MCF 10A (cell line): ENCODE results near the gene ETV4. TPM values are rescaled to one million over a fixed set of nuclear protein-coding genes. Genes with fewer than 3 reads are reported as not detected.

Experiments used
- BruUV-seq: library from RNA; stranded (reverse); fragments of 400-500 nt; replicated peaks from 2 replicates; lab custom pipeline; 2021; lab: Mats Ljungman, UMichigan
- CTCF ChIA-PET: fragments of 300-600 bp; sonication (Branson Sonifier 250); formaldehyde crosslinking; extraction: SDS; loops from one replicate; lab custom pipeline; 2021; ENCODE audit warnings: antibody characterized with exemption, inconsistent platforms; lab: Yijun Ruan, JAX
- POLR2A ChIA-PET: fragments of 300-600, 350-650 bp; sonication (Branson Sonifier 250); formaldehyde crosslinking; extraction: SDS; loops from one replicate; lab custom pipeline; 2020; ENCODE audit warnings: antibody characterized with exemption, inconsistent platforms; lab: Yijun Ruan, JAX
- DNase-seq: peaks from one replicate; pipeline ENCODE4 v3.0.0-alpha.2; 2018; ENCODE audit not compliant: unreplicated experiment
- H3K27ac Mint-ChIP-seq: one replicate; pipeline ENCODE4 v1.8.0; 2022; ENCODE audit warnings: mild to moderate bottlenecking, low read depth, mixed read lengths; ENCODE audit not compliant: unreplicated experiment
- H3K27me3 Mint-ChIP-seq: one replicate; pipeline ENCODE4 v1.8.0; 2022; ENCODE audit warnings: mixed read lengths; ENCODE audit not compliant: insufficient read depth, unreplicated experiment
- H3K36me3 Mint-ChIP-seq: one replicate; pipeline ENCODE4 v1.8.0; 2022; ENCODE audit warnings: mild to moderate bottlenecking, moderate library complexity, mixed read lengths; ENCODE audit not compliant: insufficient read depth, unreplicated experiment
- H3K4me1 Mint-ChIP-seq: one replicate; pipeline ENCODE4 v1.8.0; 2022; ENCODE audit warnings: mixed read lengths; ENCODE audit not compliant: insufficient read depth, unreplicated experiment
- H3K4me3 Mint-ChIP-seq: one replicate; pipeline ENCODE4 v1.8.0; 2022; ENCODE audit warnings: mild to moderate bottlenecking, moderate library complexity, mixed read lengths; ENCODE audit not compliant: unreplicated experiment
- H3K9me3 Mint-ChIP-seq: one replicate; pipeline ENCODE4 v1.8.0; 2022; ENCODE audit warnings: mixed read lengths; ENCODE audit not compliant: unreplicated experiment
- intact Hi-C: fragments of 100-400 bp; cut with micrococcal nuclease; formaldehyde crosslinking; loops from 2 replicates; pipeline ENCODE4 v1.14.1; 2022
- total RNA-seq: library from RNA; stranded (reverse); gene quantifications from 2 replicates; pipeline ENCODE4 v1.2.3, GENCODE V29; 2022
- TF ChIP-seq, protein P1 (sequence below): fragments of 200-600 bp; IDR thresholded peaks from one replicate; pipeline ENCODE4 v1.8.0; 2022; ENCODE audit warnings: antibody characterized with exemption, mild to moderate bottlenecking; ENCODE audit not compliant: unreplicated experiment

ETV4 gene
- total RNA-seq, 1 experiment from 2014 or later = 31.6 TPM

DNA sequence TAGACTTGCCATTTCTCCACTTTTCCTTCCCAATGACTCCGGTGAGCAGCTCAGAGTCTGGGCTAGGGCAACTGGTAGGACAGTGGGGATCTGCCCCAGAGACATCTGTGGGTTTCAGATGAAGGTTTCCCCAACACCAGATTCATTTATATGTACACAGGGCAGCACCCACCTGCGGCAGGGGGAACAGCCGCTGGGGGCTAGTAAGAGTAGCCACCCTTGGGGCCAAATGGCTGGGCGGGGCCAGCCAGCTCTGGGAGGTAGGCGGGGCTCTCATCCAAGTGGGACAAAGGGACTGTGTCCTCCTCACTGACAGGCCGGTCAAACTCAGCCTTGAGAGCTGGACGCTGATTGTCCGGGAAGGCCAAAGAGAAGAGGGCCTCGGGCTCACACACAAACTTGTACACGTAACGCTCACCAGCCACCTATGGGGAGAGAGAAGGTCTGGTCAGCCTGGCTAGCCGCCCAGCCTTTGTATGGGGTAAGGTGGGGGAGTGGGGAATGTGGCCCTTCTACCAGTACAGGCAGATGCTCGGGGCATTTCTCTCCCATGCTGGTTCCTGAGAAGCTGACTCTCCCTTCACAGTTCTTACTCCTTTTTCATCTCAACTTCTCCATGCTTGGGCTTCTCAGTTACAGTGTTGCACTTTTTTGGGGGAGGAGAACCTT is 17.7 kb downstream of the ETV4 start:
- Mint-ChIP-seq H3K27me3 (no peaks in the 10 kb centered on the region), H3K4me3 (no peak overlapping the region), H3K4me1 (peaks cover 7% of the 10 kb centered on the region), H3K9me3 (no peaks in the 10 kb centered on the region), H3K27ac (peak overlapping the region; percentile 2), H3K36me3 (peaks cover 47% of the 10 kb centered on the region)
- intact Hi-C loops = no loop called here
- POLR2A ChIA-PET = no interaction called here
- no peak for DNase-seq
- CTCF ChIA-PET = interaction anchor here (0.7 to 0.8 kb wide), 2 partner anchors 48 to 134 kb away, joined by 4 to 5 read pairs; no protein-coding TSS in a partner anchor
- TF ChIP-seq, protein P1, sequence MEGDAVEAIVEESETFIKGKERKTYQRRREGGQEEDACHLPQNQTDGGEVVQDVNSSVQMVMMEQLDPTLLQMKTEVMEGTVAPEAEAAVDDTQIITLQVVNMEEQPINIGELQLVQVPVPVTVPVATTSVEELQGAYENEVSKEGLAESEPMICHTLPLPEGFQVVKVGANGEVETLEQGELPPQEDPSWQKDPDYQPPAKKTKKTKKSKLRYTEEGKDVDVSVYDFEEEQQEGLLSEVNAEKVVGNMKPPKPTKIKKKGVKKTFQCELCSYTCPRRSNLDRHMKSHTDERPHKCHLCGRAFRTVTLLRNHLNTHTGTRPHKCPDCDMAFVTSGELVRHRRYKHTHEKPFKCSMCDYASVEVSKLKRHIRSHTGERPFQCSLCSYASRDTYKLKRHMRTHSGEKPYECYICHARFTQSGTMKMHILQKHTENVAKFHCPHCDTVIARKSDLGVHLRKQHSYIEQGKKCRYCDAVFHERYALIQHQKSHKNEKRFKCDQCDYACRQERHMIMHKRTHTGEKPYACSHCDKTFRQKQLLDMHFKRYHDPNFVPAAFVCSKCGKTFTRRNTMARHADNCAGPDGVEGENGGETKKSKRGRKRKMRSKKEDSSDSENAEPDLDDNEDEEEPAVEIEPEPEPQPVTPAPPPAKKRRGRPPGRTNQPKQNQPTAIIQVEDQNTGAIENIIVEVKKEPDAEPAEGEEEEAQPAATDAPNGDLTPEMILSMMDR = no peak
- BruUV-seq = no TSS peak

DNA sequence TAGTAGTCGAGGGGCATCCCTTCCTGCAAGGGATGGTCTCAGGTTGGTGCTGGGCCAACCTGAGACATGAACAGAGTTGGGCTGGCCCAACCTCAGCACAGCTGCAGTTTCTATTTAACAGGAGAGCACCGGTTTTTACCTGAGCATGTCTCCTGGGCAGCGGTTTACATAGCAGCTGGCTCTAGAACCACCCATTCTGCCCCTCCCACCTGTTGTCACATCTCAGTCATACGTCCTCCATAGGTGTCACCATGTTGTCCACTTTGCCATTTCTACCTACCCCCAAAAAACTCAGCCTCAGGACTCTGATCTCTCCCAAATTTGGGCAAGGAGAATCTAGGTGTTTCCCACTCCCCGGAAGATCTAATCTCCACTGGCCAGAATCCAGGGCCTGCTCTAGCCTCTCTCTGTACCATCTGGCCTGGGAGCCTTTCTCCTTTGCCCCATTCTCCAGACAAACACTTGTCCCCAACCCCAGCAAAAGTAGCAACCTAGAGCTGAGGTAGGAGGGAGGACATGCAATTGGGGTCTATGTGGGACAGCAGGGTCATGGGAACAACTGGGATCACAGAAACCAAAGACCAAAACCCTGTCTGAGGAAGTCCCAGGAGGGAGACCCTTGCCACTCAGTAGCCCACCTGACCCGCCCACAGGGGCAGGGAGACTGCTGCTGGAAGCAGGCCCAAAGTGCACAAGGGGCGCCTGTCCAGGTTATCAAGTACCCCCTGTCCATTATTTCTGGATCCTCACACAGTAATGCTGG is 19.1 kb downstream of the ETV4 start:
- TF ChIP-seq, protein P1 = no peak
- intact Hi-C loops = no loop called here
- no TSS peak for BruUV-seq
- H3K4me1 Mint-ChIP-seq = peaks cover 7% of the 10 kb centered on the region
- H3K27ac Mint-ChIP-seq = peak overlapping the region; percentile 19
- ChIA-PET CTCF (interaction anchor here (0.9 to 1.5 kb wide), 2 partner anchors 9 to 49 kb away, joined by 3 to 5 read pairs; no protein-coding TSS in a partner anchor), POLR2A (interaction anchor here (0.7 to 1.1 kb wide), 3 partner anchors 9 to 139 kb away, joined by 4 to 5 read pairs (median 5); no protein-coding TSS in a partner anchor)
- no peaks in the 10 kb centered on the region for H3K9me3 Mint-ChIP-seq
- no peak for DNase-seq
- peaks cover 61% of the 10 kb centered on the region for H3K36me3 Mint-ChIP-seq
- H3K27me3 Mint-ChIP-seq = no peaks in the 10 kb centered on the region
- no peak overlapping the region for H3K4me3 Mint-ChIP-seq

DNA sequence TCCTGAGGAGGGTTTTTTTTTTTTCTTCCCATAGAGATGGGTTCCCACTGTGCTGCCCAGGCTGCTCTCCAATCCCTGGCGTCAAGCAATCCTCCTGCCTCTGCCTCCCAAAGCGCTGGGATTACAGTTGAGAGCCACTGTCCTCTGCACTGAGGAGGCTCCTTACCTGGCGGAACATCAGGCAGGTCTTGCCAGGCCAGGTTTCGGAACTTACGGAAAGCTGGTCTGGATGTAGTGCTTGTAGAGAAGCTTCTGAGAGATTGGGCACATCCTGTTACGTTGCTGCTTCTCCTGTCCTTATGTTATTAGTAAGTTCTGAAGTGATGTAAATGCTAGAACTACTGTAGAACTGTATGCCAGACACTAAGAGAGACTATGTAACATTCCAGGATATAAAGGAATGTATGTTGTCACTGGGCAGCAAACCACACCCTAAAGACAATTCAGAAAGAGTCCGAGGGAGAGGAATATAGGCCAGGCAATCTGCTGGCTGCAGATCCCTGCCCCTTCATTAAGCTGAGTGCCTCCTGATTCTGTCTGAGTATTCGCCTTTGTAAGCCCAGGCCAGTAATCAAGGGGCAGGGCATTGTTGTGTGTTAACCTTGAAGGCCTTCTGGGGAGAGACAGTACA is 21.1 kb downstream of the ETV4 start:
- no peaks in the 10 kb centered on the region for H3K9me3 Mint-ChIP-seq
- intact Hi-C loops = no loop called here
- peak overlapping the region; percentile 63 for H3K27ac Mint-ChIP-seq
- CTCF ChIA-PET = interaction anchor here (0.6 to 1.7 kb wide), 4 partner anchors 14 to 66 kb away, joined by 3 to 9 read pairs (median 4); no protein-coding TSS in a partner anchor
- peaks cover 81% of the 10 kb centered on the region for H3K36me3 Mint-ChIP-seq
- H3K4me1 Mint-ChIP-seq = peaks cover 7% of the 10 kb centered on the region
- no TSS peak for BruUV-seq
- H3K4me3 Mint-ChIP-seq = no peak overlapping the region
- DNase-seq = no peak
- no peaks in the 10 kb centered on the region for H3K27me3 Mint-ChIP-seq
- POLR2A ChIA-PET = interaction anchor here (1.3 kb wide), 1 partner anchor 19 kb away, joined by 3 read pairs; no protein-coding TSS in a partner anchor
- TF ChIP-seq, protein P1 = no peak
